ENCODE results near the gene FAM114A1. TPM values are rescaled to one million over a fixed set of nuclear protein-coding genes. Genes with fewer than 3 reads are reported as not detected.
"Not testable (repeated sequence)": the region's sequence is repeated elsewhere in the genome, so short reads cannot be mapped to it uniquely, and the experiment has no call there.

The FAM114A1 gene
- total and polyA plus RNA-seq, 7 donors: 5.6 to 20.0 (median 15.4) TPM

- TF ChIP-seq CTCF (IDR thresholded peaks at IDR 0.05): no peak
- ATAC-seq (no peak), DNase-seq (no peak)
- H3K36me3 ChIP-seq (ENCODE audit: insufficient read depth in 1 of 2, low read depth in 1 of 2): no peaks in the 10 kb centered on the region
- no peak overlapping the region for H3K27ac ChIP-seq
- no peaks in the 10 kb centered on the region for H3K9me3 ChIP-seq
- peaks cover 0 to 2% (median 0%) of the 10 kb centered on the region in 3 donors for H3K27me3 ChIP-seq (ENCODE audit: insufficient read depth in 3 of 3, low read length in 2 of 3)
- no peaks in the 10 kb centered on the region for H3K4me1 ChIP-seq
- WGBS, 3 donors: 45 to 59% (median 49%) methylated on average over 12 of the region's 12 CpGs
- no peak overlapping the region for H3K4me3 ChIP-seq
- intact Hi-C loops (cut with DNase I): no loop called here
Measured at GRCh38 chr4:38983787-38984598, 116.4 kb downstream of the FAM114A1 start.

- Histone ChIP-seq H3K4me1 (no peaks in the 10 kb centered on the region), H3K4me3 (no peak overlapping the region), H3K27ac (no peak overlapping the region), H3K9me3 (no peaks in the 10 kb centered on the region), H3K27me3 (ENCODE audit: insufficient read depth in 3 of 3, low read length in 2 of 3) (peaks cover 0 to 2% (median 0%) of the 10 kb centered on the region in 3 donors), H3K36me3 (ENCODE audit: insufficient read depth in 1 of 2, low read depth in 1 of 2) (no peaks in the 10 kb centered on the region)
- WGBS, 3 donors: 25 to 41% (median 28%) methylated on average over 10 of the region's 10 CpGs
- ATAC-seq (no peak), DNase-seq (no peak)
- no peak for TF ChIP-seq CTCF (IDR thresholded peaks at IDR 0.05)
- intact Hi-C loops (cut with DNase I): no loop called here
Measured at GRCh38 chr4:38985410-38986100, 117.9 kb downstream of the FAM114A1 start.

GRCh38 chr4:38987491-38987890, 119.9 kb downstream of the FAM114A1 start:
- TF ChIP-seq CTCF (IDR thresholded peaks at IDR 0.05): no peak
- no peak overlapping the region for H3K4me3 ChIP-seq

GRCh38 chr4:38988353-38988752, 120.7 kb downstream of the FAM114A1 start:
- 82 to 88% (median 83%) methylated on average over 7 to 9 of the region's 9 CpGs for WGBS, 3 donors
- intact Hi-C loops (cut with DNase I); H3K4me3 ChIP-seq; ATAC-seq; DNase-seq; H3K36me3 ChIP-seq (ENCODE audit: insufficient read depth in 1 of 2, low read depth in 1 of 2); H3K9me3 ChIP-seq; H3K27me3 ChIP-seq (ENCODE audit: insufficient read depth in 3 of 3, low read length in 2 of 3); H3K4me1 ChIP-seq; H3K27ac ChIP-seq: not testable (repeated sequence)

More at GRCh38 chr4:38987491-38987890, 119.9 kb downstream of the FAM114A1 start:
- Histone ChIP-seq H3K27me3 (ENCODE audit: insufficient read depth in 3 of 3, low read length in 2 of 3) (no peaks in the 10 kb centered on the region), H3K36me3 (ENCODE audit: insufficient read depth in 1 of 2, low read depth in 1 of 2) (no peaks in the 10 kb centered on the region), H3K4me1 (no peaks in the 10 kb centered on the region), H3K9me3 (no peaks in the 10 kb centered on the region), H3K27ac (no peak overlapping the region)
- ATAC-seq (no peak), DNase-seq (no peak)
- intact Hi-C loops (cut with DNase I): no loop called here

- H3K4me3 ChIP-seq: no peak overlapping the region
- H3K36me3 ChIP-seq (ENCODE audit: insufficient read depth in 1 of 2, low read depth in 1 of 2): no peaks in the 10 kb centered on the region
- TF ChIP-seq CTCF (IDR thresholded peaks at IDR 0.05): no peak
- no peak overlapping the region for H3K27ac ChIP-seq
- intact Hi-C loops (cut with DNase I): no loop called here
- WGBS, 3 donors: 83 to 94% (median 90%) methylated on average over 6 of the region's 6 CpGs
- H3K9me3 ChIP-seq: no peaks in the 10 kb centered on the region
- no peaks in the 10 kb centered on the region for H3K4me1 ChIP-seq
- no peak for DNase-seq
- no peaks in the 10 kb centered on the region for H3K27me3 ChIP-seq (ENCODE audit: insufficient read depth in 3 of 3, low read length in 2 of 3)
- no peak for ATAC-seq
Measured at GRCh38 chr4:38989487-38989886, 121.9 kb downstream of the FAM114A1 start.
